Measurements from ENCODE around the gene WDHD1.

The WDHD1 gene

DNA sequence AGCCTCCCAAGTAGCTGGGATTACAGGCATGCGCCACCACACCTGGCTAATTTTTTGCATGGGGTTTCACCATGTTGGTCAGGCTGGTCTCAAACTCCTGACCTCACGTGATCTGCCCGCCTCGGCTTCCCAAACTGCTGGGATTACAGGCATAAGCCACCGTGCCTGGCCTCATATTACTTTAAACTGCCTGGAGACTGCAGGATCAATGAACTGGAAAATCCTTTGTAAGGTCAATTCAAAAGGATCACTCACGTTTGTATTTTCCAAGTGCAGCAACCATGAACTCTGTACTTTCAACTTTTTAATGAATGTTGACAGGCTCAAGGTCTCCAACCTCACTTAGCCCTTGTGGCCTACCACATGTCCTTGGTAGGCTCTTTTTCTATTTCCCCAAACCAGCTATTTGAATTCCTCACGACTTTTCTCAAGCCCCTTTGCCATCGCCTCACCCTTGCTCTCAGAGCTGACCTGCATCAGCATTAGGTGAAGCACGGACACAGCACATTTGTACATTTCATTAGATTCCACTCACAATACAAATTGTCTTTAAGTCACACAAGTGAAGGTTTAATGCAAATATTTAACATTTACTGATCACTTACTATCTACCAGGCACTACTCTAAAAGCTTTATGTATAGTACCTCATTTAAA lies 82.0 kb downstream of the WDHD1 start (continued):
- TF ChIP-seq, protein P1, sequence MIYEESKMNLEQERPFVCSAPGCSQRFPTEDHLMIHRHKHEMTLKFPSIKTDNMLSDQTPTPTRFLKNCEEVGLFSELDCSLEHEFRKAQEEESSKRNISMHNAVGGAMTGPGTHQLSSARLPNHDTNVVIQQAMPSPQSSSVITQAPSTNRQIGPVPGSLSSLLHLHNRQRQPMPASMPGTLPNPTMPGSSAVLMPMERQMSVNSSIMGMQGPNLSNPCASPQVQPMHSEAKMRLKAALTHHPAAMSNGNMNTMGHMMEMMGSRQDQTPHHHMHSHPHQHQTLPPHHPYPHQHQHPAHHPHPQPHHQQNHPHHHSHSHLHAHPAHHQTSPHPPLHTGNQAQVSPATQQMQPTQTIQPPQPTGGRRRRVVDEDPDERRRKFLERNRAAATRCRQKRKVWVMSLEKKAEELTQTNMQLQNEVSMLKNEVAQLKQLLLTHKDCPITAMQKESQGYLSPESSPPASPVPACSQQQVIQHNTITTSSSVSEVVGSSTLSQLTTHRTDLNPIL (CRISPR knock-in tag; IDR thresholded peaks at IDR 0.05; ENCODE audit: low read depth): no peak
- TF ChIP-seq ZNF565 (CRISPR knock-in tag; conservative IDR thresholded peaks at IDR 0.05; ENCODE audit: low read depth) (no peak), ARNTL (CRISPR knock-in tag; IDR thresholded peaks at IDR 0.05; ENCODE audit: borderline replicate concordance, low read depth) (no peak), ESRRG (CRISPR knock-in tag; IDR thresholded peaks at IDR 0.05) (no peak)

DNA sequence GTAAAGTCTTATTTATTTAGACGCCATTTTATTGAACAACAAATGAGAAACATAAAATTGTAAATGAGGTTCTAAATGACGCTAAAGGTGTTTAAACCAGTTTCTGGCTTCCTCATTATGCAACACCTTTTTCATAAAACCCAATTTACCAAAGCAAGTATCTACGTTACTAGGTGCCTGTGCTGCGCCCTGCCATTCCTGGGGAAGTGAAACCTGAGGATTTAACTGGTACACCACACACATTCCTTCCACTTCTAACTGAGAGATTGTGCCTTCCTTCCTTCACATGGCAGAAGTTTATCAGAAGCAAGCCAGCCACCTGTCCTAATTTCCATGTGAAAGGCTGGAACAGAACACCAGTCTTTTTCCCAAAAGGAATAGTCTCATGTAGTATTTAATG lies 84.0 kb downstream of the WDHD1 start:
- no peak for ATAC-seq
- TF ChIP-seq GLIS3 (CRISPR knock-in tag; IDR thresholded peaks at IDR 0.05): no peak
- no peak for TF ChIP-seq ARNTL (CRISPR knock-in tag; IDR thresholded peaks at IDR 0.05; ENCODE audit: borderline replicate concordance, low read depth)
- no peak for TF ChIP-seq RARB (CRISPR knock-in tag; IDR thresholded peaks at IDR 0.05)
- TF ChIP-seq, protein P1 (CRISPR knock-in tag; IDR thresholded peaks at IDR 0.05; ENCODE audit: low read depth): no peak
- no peak for TF ChIP-seq ISL1 (CRISPR knock-in tag; IDR thresholded peaks at IDR 0.05)
- TF ChIP-seq SNAI2 (CRISPR knock-in tag; IDR thresholded peaks at IDR 0.05): no peak
- no peak for TF ChIP-seq ZNF8 (CRISPR knock-in tag; IDR thresholded peaks at IDR 0.05)
- TF ChIP-seq CSDC2 (CRISPR knock-in tag; IDR thresholded peaks at IDR 0.05): no peak
- TF ChIP-seq, protein P2, sequence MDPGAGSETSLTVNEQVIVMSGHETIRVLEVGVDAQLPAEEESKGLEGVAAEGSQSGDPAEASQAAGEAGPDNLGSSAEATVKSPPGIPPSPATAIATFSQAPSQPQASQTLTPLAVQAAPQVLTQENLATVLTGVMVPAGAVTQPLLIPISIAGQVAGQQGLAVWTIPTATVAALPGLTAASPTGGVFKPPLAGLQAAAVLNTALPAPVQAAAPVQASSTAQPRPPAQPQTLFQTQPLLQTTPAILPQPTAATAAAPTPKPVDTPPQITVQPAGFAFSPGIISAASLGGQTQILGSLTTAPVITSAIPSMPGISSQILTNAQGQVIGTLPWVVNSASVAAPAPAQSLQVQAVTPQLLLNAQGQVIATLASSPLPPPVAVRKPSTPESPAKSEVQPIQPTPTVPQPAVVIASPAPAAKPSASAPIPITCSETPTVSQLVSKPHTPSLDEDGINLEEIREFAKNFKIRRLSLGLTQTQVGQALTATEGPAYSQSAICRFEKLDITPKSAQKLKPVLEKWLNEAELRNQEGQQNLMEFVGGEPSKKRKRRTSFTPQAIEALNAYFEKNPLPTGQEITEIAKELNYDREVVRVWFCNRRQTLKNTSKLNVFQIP (CRISPR knock-in tag; IDR thresholded peaks at IDR 0.05; ENCODE audit: borderline replicate concordance, low read depth): no peak
- TF ChIP-seq ZFP3 (CRISPR knock-in tag; IDR thresholded peaks at IDR 0.05): no peak
- TF ChIP-seq, protein P3, sequence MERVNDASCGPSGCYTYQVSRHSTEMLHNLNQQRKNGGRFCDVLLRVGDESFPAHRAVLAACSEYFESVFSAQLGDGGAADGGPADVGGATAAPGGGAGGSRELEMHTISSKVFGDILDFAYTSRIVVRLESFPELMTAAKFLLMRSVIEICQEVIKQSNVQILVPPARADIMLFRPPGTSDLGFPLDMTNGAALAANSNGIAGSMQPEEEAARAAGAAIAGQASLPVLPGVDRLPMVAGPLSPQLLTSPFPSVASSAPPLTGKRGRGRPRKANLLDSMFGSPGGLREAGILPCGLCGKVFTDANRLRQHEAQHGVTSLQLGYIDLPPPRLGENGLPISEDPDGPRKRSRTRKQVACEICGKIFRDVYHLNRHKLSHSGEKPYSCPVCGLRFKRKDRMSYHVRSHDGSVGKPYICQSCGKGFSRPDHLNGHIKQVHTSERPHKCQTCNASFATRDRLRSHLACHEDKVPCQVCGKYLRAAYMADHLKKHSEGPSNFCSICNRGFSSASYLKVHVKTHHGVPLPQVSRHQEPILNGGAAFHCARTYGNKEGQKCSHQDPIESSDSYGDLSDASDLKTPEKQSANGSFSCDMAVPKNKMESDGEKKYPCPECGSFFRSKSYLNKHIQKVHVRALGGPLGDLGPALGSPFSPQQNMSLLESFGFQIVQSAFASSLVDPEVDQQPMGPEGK (CRISPR knock-in tag; IDR thresholded peaks at IDR 0.05; ENCODE audit: borderline replicate concordance): no peak
- TF ChIP-seq ZC3H10 (CRISPR knock-in tag; IDR thresholded peaks at IDR 0.05): no peak

DNA sequence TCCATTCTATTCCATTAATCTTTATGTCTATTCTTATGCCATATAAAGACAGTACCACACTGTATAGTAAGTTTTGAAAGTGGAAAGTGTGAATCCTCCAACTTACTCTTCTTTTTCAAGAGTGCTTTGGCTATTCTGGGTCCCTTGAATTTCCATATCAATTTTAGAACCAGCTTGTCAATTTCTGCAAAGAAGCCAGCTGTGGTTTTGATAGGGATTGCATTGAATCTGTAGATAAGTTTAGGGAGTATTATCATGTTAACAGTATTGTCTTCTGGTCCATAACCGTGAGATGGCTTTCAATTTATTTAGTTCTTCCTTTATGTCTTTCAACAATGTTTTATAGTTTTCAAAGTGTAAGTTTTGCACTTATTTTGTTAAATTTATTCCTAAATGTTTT lies 90.1 kb downstream of the WDHD1 start:
- TF ChIP-seq OSR1 (CRISPR knock-in tag; IDR thresholded peaks at IDR 0.05) (no peak), ESRRG (CRISPR knock-in tag; IDR thresholded peaks at IDR 0.05) (no peak)
- no peak for ATAC-seq

DNA sequence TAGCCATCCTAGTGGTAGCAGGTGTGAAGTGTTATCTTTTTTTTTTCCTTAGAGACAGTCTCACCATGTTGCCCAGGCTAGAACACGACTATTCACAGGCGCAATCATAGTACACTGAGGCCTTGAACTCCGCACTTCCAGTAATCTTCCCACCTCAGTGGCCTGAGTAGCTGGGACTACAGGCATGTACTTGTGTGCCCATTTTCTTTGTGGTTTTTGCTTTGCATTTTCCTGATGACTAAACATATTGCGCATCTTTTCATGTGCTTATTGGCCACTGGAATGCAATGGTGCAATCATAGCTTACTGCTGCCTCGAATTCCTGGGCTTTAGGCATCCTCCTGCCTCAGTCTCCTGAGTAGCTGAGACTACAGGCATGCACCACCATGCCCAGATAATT lies 90.9 kb downstream of the WDHD1 start:
- no peak for TF ChIP-seq OSR1 (CRISPR knock-in tag; IDR thresholded peaks at IDR 0.05)
- TF ChIP-seq RARB (CRISPR knock-in tag; IDR thresholded peaks at IDR 0.05): no peak
- no peak for TF ChIP-seq CSDC2 (CRISPR knock-in tag; IDR thresholded peaks at IDR 0.05)
- TF ChIP-seq, protein P3 (CRISPR knock-in tag; IDR thresholded peaks at IDR 0.05; ENCODE audit: borderline replicate concordance): no peak
- TF ChIP-seq ZFP3 (CRISPR knock-in tag; IDR thresholded peaks at IDR 0.05): no peak
- no peak for TF ChIP-seq ZFP30 (CRISPR knock-in tag; IDR thresholded peaks at IDR 0.05)
- TF ChIP-seq, protein P4, sequence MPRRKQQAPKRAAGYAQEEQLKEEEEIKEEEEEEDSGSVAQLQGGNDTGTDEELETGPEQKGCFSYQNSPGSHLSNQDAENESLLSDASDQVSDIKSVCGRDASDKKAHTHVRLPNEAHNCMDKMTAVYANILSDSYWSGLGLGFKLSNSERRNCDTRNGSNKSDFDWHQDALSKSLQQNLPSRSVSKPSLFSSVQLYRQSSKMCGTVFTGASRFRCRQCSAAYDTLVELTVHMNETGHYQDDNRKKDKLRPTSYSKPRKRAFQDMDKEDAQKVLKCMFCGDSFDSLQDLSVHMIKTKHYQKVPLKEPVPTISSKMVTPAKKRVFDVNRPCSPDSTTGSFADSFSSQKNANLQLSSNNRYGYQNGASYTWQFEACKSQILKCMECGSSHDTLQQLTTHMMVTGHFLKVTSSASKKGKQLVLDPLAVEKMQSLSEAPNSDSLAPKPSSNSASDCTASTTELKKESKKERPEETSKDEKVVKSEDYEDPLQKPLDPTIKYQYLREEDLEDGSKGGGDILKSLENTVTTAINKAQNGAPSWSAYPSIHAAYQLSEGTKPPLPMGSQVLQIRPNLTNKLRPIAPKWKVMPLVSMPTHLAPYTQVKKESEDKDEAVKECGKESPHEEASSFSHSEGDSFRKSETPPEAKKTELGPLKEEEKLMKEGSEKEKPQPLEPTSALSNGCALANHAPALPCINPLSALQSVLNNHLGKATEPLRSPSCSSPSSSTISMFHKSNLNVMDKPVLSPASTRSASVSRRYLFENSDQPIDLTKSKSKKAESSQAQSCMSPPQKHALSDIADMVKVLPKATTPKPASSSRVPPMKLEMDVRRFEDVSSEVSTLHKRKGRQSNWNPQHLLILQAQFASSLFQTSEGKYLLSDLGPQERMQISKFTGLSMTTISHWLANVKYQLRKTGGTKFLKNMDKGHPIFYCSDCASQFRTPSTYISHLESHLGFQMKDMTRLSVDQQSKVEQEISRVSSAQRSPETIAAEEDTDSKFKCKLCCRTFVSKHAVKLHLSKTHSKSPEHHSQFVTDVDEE (CRISPR knock-in tag; IDR thresholded peaks at IDR 0.05): no peak
- TF ChIP-seq, protein P5, sequence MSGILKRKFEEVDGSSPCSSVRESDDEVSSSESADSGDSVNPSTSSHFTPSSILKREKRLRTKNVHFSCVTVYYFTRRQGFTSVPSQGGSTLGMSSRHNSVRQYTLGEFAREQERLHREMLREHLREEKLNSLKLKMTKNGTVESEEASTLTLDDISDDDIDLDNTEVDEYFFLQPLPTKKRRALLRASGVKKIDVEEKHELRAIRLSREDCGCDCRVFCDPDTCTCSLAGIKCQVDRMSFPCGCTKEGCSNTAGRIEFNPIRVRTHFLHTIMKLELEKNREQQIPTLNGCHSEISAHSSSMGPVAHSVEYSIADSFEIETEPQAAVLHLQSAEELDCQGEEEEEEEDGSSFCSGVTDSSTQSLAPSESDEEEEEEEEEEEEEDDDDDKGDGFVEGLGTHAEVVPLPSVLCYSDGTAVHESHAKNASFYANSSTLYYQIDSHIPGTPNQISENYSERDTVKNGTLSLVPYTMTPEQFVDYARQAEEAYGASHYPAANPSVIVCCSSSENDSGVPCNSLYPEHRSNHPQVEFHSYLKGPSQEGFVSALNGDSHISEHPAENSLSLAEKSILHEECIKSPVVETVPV (CRISPR knock-in tag; IDR thresholded peaks at IDR 0.05): no peak
- TF ChIP-seq ZNF70 (CRISPR knock-in tag; IDR thresholded peaks at IDR 0.05): no peak
- TF ChIP-seq PPARA (CRISPR knock-in tag; IDR thresholded peaks at IDR 0.05; ENCODE audit: borderline replicate concordance): no peak
- TF ChIP-seq TCF4 (CRISPR knock-in tag; IDR thresholded peaks at IDR 0.05; ENCODE audit: borderline replicate concordance): no peak
- TF ChIP-seq ARNTL (CRISPR knock-in tag; IDR thresholded peaks at IDR 0.05; ENCODE audit: borderline replicate concordance, low read depth): no peak
- TF ChIP-seq BACH2 (CRISPR knock-in tag; IDR thresholded peaks at IDR 0.05; ENCODE audit: borderline replicate concordance): no peak
- no peak for TF ChIP-seq ESRRG (CRISPR knock-in tag; IDR thresholded peaks at IDR 0.05)
- no peak for TF ChIP-seq ZC3H10 (CRISPR knock-in tag; IDR thresholded peaks at IDR 0.05)
- no peak for ATAC-seq

Data from SK-N-SH treated with all-trans-retinoic acid at 6 μM for 48 hours (cell line).